ENCODE measurements around the gene DMD. TPM values are rescaled to one million over a fixed set of nuclear protein-coding genes. Genes with fewer than 3 reads are reported as not detected.
A peak's percentile ranks its signal among the peaks of the same experiment; 100 is the strongest.

DMD gene
- total and polyA plus RNA-seq, 2 of the 13 experiments (the other 11 are each of a cell fraction or from before 2014, with no cell fraction given), result 17.6 to 25.9 TPM

GRCh38 chrX:31658360-31658759, 1553.0 kb downstream of the DMD start (continued):
- TF ChIP-seq ZBTB40 (IDR thresholded peaks at IDR 0.05) (no peak), ZBTB40 (CRISPR knock-in tag; IDR thresholded peaks at IDR 0.05) (no peak), STAG1 (CRISPR knock-in tag; IDR thresholded peaks at IDR 0.05) (peak; percentile 62), ZNF687 (CRISPR knock-in tag; IDR thresholded peaks at IDR 0.05) (no peak), PATZ1 (CRISPR knock-in tag; IDR thresholded peaks at IDR 0.05) (no peak), NFE2L2 (IDR thresholded peaks at IDR 0.05; ENCODE audit: low read length) (no peak), EHMT2 (IDR thresholded peaks at IDR 0.05; ENCODE audit: borderline replicate concordance, low read depth, low read length) (no peak), POLR2A (IDR thresholded peaks at IDR 0.05; ENCODE audit: insufficient read depth in 1 of 2, low read depth in 2 of 2, low read length in 2 of 2) (no peak), SMC3 (IDR thresholded peaks at IDR 0.05; ENCODE audit: low read length) (0 out of 2 replicates have a peak, but pooled peaks have one; percentile 19)

Measured in HepG2 (cell line).